DOHH2 (cell line): ENCODE measurements around the gene NEGR1.

Source experiments
- H3F3A ChIP-seq: fragments of 200-600 bp; sonication (generic), shearing (Covaris generic); 2 replicates; pipeline ENCODE4 v1.6.0; 2016; ENCODE audit warnings: antibody characterized with exemption, mild to moderate bottlenecking; ENCODE audit not compliant: control insufficient read depth, insufficient read depth
- H3K27ac ChIP-seq: fragments of 200-600 bp; sonication (generic); 2 replicates; pipeline ENCODE4 v1.5.1; 2014; ENCODE audit warnings: low read depth, mild to moderate bottlenecking, low read length, moderate library complexity
- H3K27me3 ChIP-seq: fragments of 200-600 bp; sonication (generic); 2 replicates; pipeline ENCODE4 v1.6.1; 2014; ENCODE audit warnings: mild to moderate bottlenecking, low read length, mixed read lengths; ENCODE audit not compliant: control insufficient read depth
- H3K36me3 ChIP-seq: fragments of 200-600 bp; sonication (generic); 2 replicates; pipeline ENCODE4 v1.6.1; 2014; ENCODE audit warnings: mild to moderate bottlenecking, low read length, moderate library complexity, mixed read lengths; ENCODE audit not compliant: control insufficient read depth
- H3K4me1 ChIP-seq: fragments of 200-600 bp; sonication (generic); 2 replicates; pipeline ENCODE4 v1.6.1; 2014; ENCODE audit warnings: mild to moderate bottlenecking, low read length, mixed read lengths; ENCODE audit not compliant: control insufficient read depth
- H3K4me2 ChIP-seq: fragments of 200-600 bp; sonication (generic); 2 replicates; pipeline ENCODE4 v1.6.0; 2014; ENCODE audit warnings: mild to moderate bottlenecking, low read length, moderate library complexity
- H3K4me3 ChIP-seq: fragments of 200-600 bp; sonication (generic); 2 replicates; pipeline ENCODE4 v1.5.1; 2014; ENCODE audit warnings: mild to moderate bottlenecking, low read length, mixed read lengths
- H3K79me2 ChIP-seq: fragments of 200-600 bp; sonication (generic); 2 replicates; pipeline ENCODE4 v1.6.1; 2014; ENCODE audit warnings: mild to moderate bottlenecking, low read length, mixed read lengths; ENCODE audit not compliant: control insufficient read depth
- H3K9me2 ChIP-seq: fragments of 200-600 bp; sonication (generic); replicated peaks from 2 replicates; pipeline ENCODE4 v1.6.1; 2014; ENCODE audit warnings: mild to moderate bottlenecking, low read length, mixed read lengths; ENCODE audit not compliant: control insufficient read depth
- H3K9me3 ChIP-seq: fragments of 200-600 bp; sonication (generic); 2 replicates; pipeline ENCODE4 v1.6.1; 2014; ENCODE audit warnings: antibody characterized with exemption, low read length, mixed read lengths; ENCODE audit not compliant: control insufficient read depth, insufficient read depth
- H4K20me1 ChIP-seq: fragments of 200-600 bp; sonication (generic); 2 replicates; pipeline ENCODE4 v1.6.0; 2014; ENCODE audit warnings: low read depth, mild to moderate bottlenecking, antibody characterized with exemption, low read length, moderate library complexity; ENCODE audit not compliant: control insufficient read depth, insufficient read depth
- CTCF ChIP-seq: fragments of 200-600 bp; sonication (generic); IDR thresholded peaks from one replicate; pipeline ENCODE4 v1.5.1; 2014; ENCODE audit warnings: antibody characterized with exemption, mild to moderate bottlenecking, low read depth, low read length; ENCODE audit not compliant: poor library complexity, severe bottlenecking
- EZH2phosphoT487 ChIP-seq: fragments of 200-600 bp; sonication (generic); IDR thresholded peaks from 2 replicates; pipeline ENCODE4 v1.6.1; 2017; ENCODE audit warnings: borderline replicate concordance, mild to moderate bottlenecking, antibody characterized with exemption, low read length, moderate library complexity, mixed read lengths

NEGR1 gene

DNA sequence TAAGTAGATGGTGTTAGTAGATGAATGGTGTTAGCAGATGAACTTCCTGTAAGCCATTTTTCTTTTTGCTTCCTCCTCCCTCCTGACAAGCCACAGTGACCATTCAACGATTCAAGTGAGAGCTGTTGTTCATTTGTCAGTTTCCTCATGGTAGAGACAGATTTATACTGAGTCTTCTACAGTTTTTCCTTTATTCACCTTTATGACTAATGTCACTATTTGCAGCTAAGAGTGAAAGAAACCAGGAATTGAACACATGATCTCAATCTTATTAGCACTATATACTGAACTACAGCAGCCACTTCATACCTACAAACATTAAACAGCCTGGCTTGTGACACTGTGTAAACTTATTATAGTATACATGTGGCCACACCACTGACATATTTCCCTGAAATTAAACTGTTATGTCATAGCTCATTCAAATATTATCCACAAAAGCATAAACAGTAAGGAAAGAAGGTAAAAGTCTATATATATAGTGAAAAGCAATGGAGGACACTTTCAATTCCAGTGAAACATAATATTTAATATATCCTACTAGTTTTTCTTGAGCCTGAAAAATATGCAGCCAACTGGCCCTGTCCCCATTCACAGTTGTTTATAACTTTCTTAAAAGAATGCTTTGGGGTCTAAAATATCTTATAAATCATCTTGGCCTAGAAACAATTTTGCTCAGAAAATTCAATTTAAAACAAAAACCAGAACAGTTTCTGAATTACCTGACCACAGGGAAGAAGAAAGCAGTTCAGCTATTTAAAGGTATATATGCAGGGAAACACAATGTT, 634.6 kb downstream of the NEGR1 start:
- H3K36me3 ChIP-seq: no peaks in the 10 kb centered on the region
- no peaks in the 10 kb centered on the region for H3K9me3 ChIP-seq
- H3K4me1 ChIP-seq: no peaks in the 10 kb centered on the region
- H3K9me2 ChIP-seq: no peaks in the 10 kb centered on the region
- no peak overlapping the region for H3K27ac ChIP-seq
- no peak for TF ChIP-seq EZH2phosphoT487
- no peak for TF ChIP-seq CTCF
- H3K4me3 ChIP-seq: no peak overlapping the region
- no peaks in the 10 kb centered on the region for H3K27me3 ChIP-seq
- no peaks in the 10 kb centered on the region for H3K79me2 ChIP-seq
- H4K20me1 ChIP-seq: no peaks in the 10 kb centered on the region
- no peaks in the 10 kb centered on the region for H3F3A ChIP-seq
- H3K4me2 ChIP-seq: no peak overlapping the region

DNA sequence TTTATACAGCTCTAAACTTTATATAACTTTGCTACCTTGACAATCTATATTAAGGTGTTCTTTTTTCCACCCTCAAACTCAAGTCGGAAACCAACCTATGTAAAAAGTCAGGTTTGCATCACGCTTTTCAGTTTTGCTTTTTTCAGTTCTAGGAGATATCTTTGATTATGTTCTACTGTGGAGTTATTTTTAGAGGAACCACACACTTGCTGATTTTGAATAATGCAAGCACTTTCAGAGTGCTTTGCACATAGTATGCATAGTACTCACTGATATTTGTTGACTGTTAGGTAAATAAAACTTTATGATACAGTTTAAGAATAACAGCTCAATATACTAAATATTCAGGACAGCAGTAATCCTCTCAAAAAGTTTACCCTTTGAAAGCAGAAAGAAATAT, 637.3 kb downstream of the NEGR1 start:
- Histone ChIP-seq H3K9me2 (no peaks in the 10 kb centered on the region), H3K36me3 (no peaks in the 10 kb centered on the region), H3K9me3 (no peaks in the 10 kb centered on the region), H3K27ac (no peak overlapping the region), H3K4me1 (no peaks in the 10 kb centered on the region), H3K4me3 (no peak overlapping the region), H3K79me2 (no peaks in the 10 kb centered on the region), H3F3A (no peaks in the 10 kb centered on the region), H3K27me3 (no peaks in the 10 kb centered on the region), H3K4me2 (no peak overlapping the region), H4K20me1 (no peaks in the 10 kb centered on the region)
- TF ChIP-seq EZH2phosphoT487 (no peak), CTCF (no peak)

GRCh38 chr1:71641903-71642302, 640.4 kb downstream of the NEGR1 start:
- H3K4me1 ChIP-seq: no peaks in the 10 kb centered on the region
- no peak overlapping the region for H3K4me2 ChIP-seq
- no peaks in the 10 kb centered on the region for H3K9me3 ChIP-seq

More at GRCh38 chr1:71641903-71642302, 640.4 kb downstream of the NEGR1 start:
- TF ChIP-seq EZH2phosphoT487: no peak
- TF ChIP-seq CTCF: no peak
- no peaks in the 10 kb centered on the region for H3K9me2 ChIP-seq
- no peaks in the 10 kb centered on the region for H3K36me3 ChIP-seq
- no peak overlapping the region for H3K27ac ChIP-seq
- H3K27me3 ChIP-seq: no peaks in the 10 kb centered on the region
- no peak overlapping the region for H3K4me3 ChIP-seq
- H3F3A ChIP-seq: no peaks in the 10 kb centered on the region
- no peaks in the 10 kb centered on the region for H4K20me1 ChIP-seq
- H3K79me2 ChIP-seq: no peaks in the 10 kb centered on the region
